ENCODE results near the gene CASP10. TPM values are rescaled to one million over a fixed set of nuclear protein-coding genes. Genes with fewer than 3 reads are reported as not detected.

CASP10 gene
- total and polyA plus RNA-seq, 2 donors: 7.7 to 12.2 TPM

- 98% methylated on average over 6 of the region's 6 CpGs for WGBS
- DNase-seq (ENCODE audit: low read depth in 6 of 9, low spot score in 9 of 9): no peak
- Histone ChIP-seq H3K4me1 (ENCODE audit: control insufficient read depth in 2 of 2, insufficient read depth in 2 of 2, low read length in 2 of 2) (peaks cover 5 to 21% of the 10 kb centered on the region in 2 donors), H3K27ac (ENCODE audit: low read depth in 1 of 2, low read length in 1 of 2) (no peak overlapping the region), H3K36me3 (ENCODE audit: control insufficient read depth in 2 of 2, insufficient read depth in 2 of 2, low read length in 1 of 2) (peaks cover 23 to 33% of the 10 kb centered on the region in 2 donors), H3K27me3 (ENCODE audit: control insufficient read depth in 2 of 2, insufficient read depth in 1 of 2, low read length in 1 of 2) (no peaks in the 10 kb centered on the region), H3K9me3 (ENCODE audit: control insufficient read depth in 2 of 2, insufficient read depth in 1 of 2, low read length in 1 of 2) (no peaks in the 10 kb centered on the region), H3K4me3 (ENCODE audit: low read length in 2 of 2) (no peak overlapping the region)
Measured at GRCh38 chr2:201218780-201219179, 35.8 kb downstream of the CASP10 start.

DNA sequence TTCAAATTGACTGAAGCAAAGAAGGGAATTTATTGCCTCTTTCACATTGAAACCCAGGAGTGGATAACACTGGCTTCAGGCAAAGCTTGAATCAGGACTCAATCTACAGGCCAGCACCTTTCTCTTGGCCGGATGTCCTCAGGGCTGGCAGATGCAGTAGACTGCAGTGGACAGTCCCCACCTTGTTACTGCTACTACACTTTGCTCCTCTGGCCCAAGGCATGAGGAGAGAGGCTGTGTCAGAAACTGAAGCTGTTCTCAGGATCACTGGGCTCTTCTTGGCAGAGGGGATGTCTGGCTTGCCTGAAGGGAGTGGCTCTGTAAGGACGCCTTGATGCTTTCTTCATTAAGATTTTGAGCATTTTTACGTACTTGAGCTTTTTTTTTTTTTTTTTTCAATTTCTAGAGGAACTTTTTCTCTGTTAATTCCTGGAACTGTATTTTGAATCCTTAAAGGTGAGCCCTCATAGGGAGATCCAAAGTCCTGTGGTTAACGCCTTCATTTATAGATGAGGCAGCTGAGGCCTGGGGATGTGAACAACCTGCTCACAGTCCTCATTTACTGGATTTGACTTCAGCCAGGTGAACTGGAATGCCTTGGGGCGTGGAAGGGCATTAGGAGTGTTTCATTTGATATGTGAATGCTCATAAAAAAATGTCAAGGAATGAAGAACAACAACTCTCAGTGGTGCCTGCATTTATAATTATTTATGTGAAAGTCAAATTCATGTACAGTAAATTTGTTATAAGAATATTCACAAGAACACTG, 36.6 kb downstream of the CASP10 start:
- no peaks in the 10 kb centered on the region for H3K9me3 ChIP-seq (ENCODE audit: control insufficient read depth in 2 of 2, insufficient read depth in 1 of 2, low read length in 1 of 2)
- no peak for DNase-seq (ENCODE audit: low read depth in 6 of 9, low spot score in 9 of 9)
- peaks cover 23 to 33% of the 10 kb centered on the region in 2 donors for H3K36me3 ChIP-seq (ENCODE audit: control insufficient read depth in 2 of 2, insufficient read depth in 2 of 2, low read length in 1 of 2)
- peaks cover 5 to 23% of the 10 kb centered on the region in 2 donors for H3K4me1 ChIP-seq (ENCODE audit: control insufficient read depth in 2 of 2, insufficient read depth in 2 of 2, low read length in 2 of 2)
- WGBS: 94% methylated on average over 5 of the region's 5 CpGs
- H3K27me3 ChIP-seq (ENCODE audit: control insufficient read depth in 2 of 2, insufficient read depth in 1 of 2, low read length in 1 of 2): no peaks in the 10 kb centered on the region
- H3K4me3 ChIP-seq (ENCODE audit: low read length in 2 of 2): no peak overlapping the region
- no peak overlapping the region for H3K27ac ChIP-seq (ENCODE audit: low read depth in 1 of 2, low read length in 1 of 2)

GRCh38 chr2:201220102-201220570, 37.2 kb downstream of the CASP10 start:
- WGBS: 11% methylated on average over 4 of the region's 4 CpGs
- Histone ChIP-seq H3K27ac (ENCODE audit: low read depth in 1 of 2, low read length in 1 of 2) (no peak overlapping the region), H3K4me1 (ENCODE audit: control insufficient read depth in 2 of 2, insufficient read depth in 2 of 2, low read length in 2 of 2) (peaks cover 5 to 23% of the 10 kb centered on the region in 2 donors), H3K9me3 (ENCODE audit: control insufficient read depth in 2 of 2, insufficient read depth in 1 of 2, low read length in 1 of 2) (no peaks in the 10 kb centered on the region), H3K36me3 (ENCODE audit: control insufficient read depth in 2 of 2, insufficient read depth in 2 of 2, low read length in 1 of 2) (peaks cover 23 to 33% of the 10 kb centered on the region in 2 donors), H3K4me3 (ENCODE audit: low read length in 2 of 2) (no peak overlapping the region), H3K27me3 (ENCODE audit: control insufficient read depth in 2 of 2, insufficient read depth in 1 of 2, low read length in 1 of 2) (no peaks in the 10 kb centered on the region)
- peak in 1 of 9 donors; percentile 43 for DNase-seq (ENCODE audit: low read depth in 6 of 9, low spot score in 9 of 9)

DNA sequence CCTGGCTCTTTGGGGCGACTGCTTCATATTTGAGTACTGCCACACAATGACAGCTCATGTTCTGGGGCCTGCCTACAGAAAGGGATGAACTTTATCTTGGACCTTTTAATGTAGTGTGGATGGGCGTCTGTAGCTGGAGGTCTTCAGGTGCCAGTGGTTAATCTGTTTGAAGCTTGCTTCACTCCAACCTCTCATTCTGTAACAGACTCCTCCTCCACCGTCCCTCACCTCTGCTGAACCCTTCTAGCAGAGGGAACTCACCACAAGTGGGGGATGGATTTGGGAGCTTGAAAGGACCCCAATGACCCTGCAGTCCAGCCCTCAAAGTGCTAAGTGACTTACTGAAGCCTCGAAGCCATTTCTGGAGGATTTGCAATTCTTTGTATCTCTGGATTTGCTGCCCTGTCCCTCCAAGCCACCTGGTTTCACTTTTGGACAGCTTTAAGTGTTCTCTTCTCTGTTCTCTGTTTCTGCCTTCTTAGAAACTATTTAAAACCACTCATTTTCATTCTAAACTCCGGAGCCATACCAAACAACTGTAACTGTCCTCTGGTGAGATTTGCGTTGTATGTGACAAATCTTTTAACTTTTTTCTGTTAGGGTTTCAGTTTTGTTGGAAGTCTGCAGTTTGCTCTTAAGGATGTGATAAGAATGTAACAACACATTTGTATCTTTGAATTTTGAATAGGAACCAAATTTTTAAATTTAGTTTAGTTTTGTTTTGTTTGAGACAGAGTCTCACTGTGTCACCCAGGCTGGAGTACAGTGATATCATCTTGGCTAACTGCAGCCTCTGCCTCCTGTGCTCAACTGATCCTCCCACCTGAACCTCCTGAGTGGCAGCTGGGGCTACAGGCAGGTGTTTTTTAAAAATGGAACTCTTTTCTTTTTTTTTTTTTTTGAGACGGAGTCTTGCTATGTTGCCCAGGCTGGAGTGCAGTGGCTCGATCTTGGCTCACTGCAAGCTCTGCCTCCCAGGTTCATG, 40.4 kb downstream of the CASP10 start:
- H3K27ac ChIP-seq (ENCODE audit: low read depth in 1 of 2, low read length in 1 of 2): peak overlapping the region in 1 of 2 donors; percentile 10
- WGBS: 36% methylated on average over 8 of the region's 8 CpGs

GRCh38 chr2:201228271-201228911, 45.5 kb downstream of the CASP10 start:
- peaks cover 4 to 18% of the 10 kb centered on the region in 2 donors for H3K4me1 ChIP-seq (ENCODE audit: control insufficient read depth in 2 of 2, insufficient read depth in 2 of 2, low read length in 2 of 2)
- no peak overlapping the region for H3K27ac ChIP-seq (ENCODE audit: low read depth in 1 of 2, low read length in 1 of 2)
- no peaks in the 10 kb centered on the region for H3K27me3 ChIP-seq (ENCODE audit: control insufficient read depth in 2 of 2, insufficient read depth in 1 of 2, low read length in 1 of 2)
- DNase-seq (ENCODE audit: low read depth in 6 of 9, low spot score in 9 of 9): no peak
- 69% methylated on average over 3 of the region's 3 CpGs for WGBS
- H3K36me3 ChIP-seq (ENCODE audit: control insufficient read depth in 2 of 2, insufficient read depth in 2 of 2, low read length in 1 of 2): no peaks in the 10 kb centered on the region
- H3K9me3 ChIP-seq (ENCODE audit: control insufficient read depth in 2 of 2, insufficient read depth in 1 of 2, low read length in 1 of 2): no peaks in the 10 kb centered on the region
- no peak overlapping the region for H3K4me3 ChIP-seq (ENCODE audit: low read length in 2 of 2)

More for the DNA sequence above, 40.4 kb downstream of the CASP10 start:
- peaks cover 5 to 23% of the 10 kb centered on the region in 2 donors for H3K4me1 ChIP-seq (ENCODE audit: control insufficient read depth in 2 of 2, insufficient read depth in 2 of 2, low read length in 2 of 2)
- H3K9me3 ChIP-seq (ENCODE audit: control insufficient read depth in 2 of 2, insufficient read depth in 1 of 2, low read length in 1 of 2): no peaks in the 10 kb centered on the region
- peak in 1 of 9 donors; percentile 47 for DNase-seq (ENCODE audit: low read depth in 6 of 9, low spot score in 9 of 9)
- no peak overlapping the region for H3K4me3 ChIP-seq (ENCODE audit: low read length in 2 of 2)
- no peaks in the 10 kb centered on the region for H3K27me3 ChIP-seq (ENCODE audit: control insufficient read depth in 2 of 2, insufficient read depth in 1 of 2, low read length in 1 of 2)
- peaks cover 3 to 10% of the 10 kb centered on the region in 2 donors for H3K36me3 ChIP-seq (ENCODE audit: control insufficient read depth in 2 of 2, insufficient read depth in 2 of 2, low read length in 1 of 2)

DNA sequence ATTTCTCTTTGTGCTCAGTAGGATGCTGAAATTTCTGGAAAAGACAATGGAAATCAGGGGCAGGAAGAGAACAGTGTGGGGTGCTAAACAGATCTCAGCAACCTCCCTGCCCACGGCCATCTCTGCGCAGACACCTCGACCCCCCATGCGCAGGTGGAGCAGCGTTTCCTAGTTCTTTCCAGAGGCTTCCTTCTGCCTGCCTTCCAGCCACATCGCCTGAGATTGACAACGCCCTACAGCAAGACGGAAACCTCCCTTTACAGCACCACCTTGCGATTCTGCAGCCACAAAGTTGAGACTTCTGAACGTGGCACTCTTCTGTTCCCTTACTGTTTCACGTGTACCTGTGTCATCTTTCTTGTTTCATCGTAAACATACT, 46.0 kb downstream of the CASP10 start:
- DNase-seq (ENCODE audit: low read depth in 6 of 9, low spot score in 9 of 9): no peak
- no peak overlapping the region for H3K27ac ChIP-seq (ENCODE audit: low read depth in 1 of 2, low read length in 1 of 2)
- no peaks in the 10 kb centered on the region for H3K27me3 ChIP-seq (ENCODE audit: control insufficient read depth in 2 of 2, insufficient read depth in 1 of 2, low read length in 1 of 2)
- no peak overlapping the region for H3K4me3 ChIP-seq (ENCODE audit: low read length in 2 of 2)
- H3K9me3 ChIP-seq (ENCODE audit: control insufficient read depth in 2 of 2, insufficient read depth in 1 of 2, low read length in 1 of 2): no peaks in the 10 kb centered on the region
- H3K4me1 ChIP-seq (ENCODE audit: control insufficient read depth in 2 of 2, insufficient read depth in 2 of 2, low read length in 2 of 2): peaks cover 4 to 19% of the 10 kb centered on the region in 2 donors
- 26% methylated on average over 12 of the region's 12 CpGs for WGBS
- no peaks in the 10 kb centered on the region for H3K36me3 ChIP-seq (ENCODE audit: control insufficient read depth in 2 of 2, insufficient read depth in 2 of 2, low read length in 1 of 2)

GRCh38 chr2:201231781-201232466, 49.0 kb downstream of the CASP10 start:
- DNase-seq (ENCODE audit: low read depth in 6 of 9, low spot score in 9 of 9): peak; percentile 72 to 96 (median 91)
- H3K36me3 ChIP-seq (ENCODE audit: control insufficient read depth in 2 of 2, insufficient read depth in 2 of 2, low read length in 1 of 2): no peaks in the 10 kb centered on the region
- no peaks in the 10 kb centered on the region for H3K27me3 ChIP-seq (ENCODE audit: control insufficient read depth in 2 of 2, insufficient read depth in 1 of 2, low read length in 1 of 2)
- peak overlapping the region; percentile 65 to 80 for H3K27ac ChIP-seq (ENCODE audit: low read depth in 1 of 2, low read length in 1 of 2)
- H3K9me3 ChIP-seq (ENCODE audit: control insufficient read depth in 2 of 2, insufficient read depth in 1 of 2, low read length in 1 of 2): no peaks in the 10 kb centered on the region
- WGBS: 13% methylated on average over 8 of the region's 8 CpGs
- H3K4me1 ChIP-seq (ENCODE audit: control insufficient read depth in 2 of 2, insufficient read depth in 2 of 2, low read length in 2 of 2): peaks cover 13 to 33% of the 10 kb centered on the region in 2 donors
- H3K4me3 ChIP-seq (ENCODE audit: low read length in 2 of 2): peak overlapping the region in 1 of 2 donors; percentile 23

- no peaks in the 10 kb centered on the region for H3K9me3 ChIP-seq (ENCODE audit: control insufficient read depth in 2 of 2, insufficient read depth in 1 of 2, low read length in 1 of 2)
- peak overlapping the region in 1 of 2 donors; percentile 95 for H3K27ac ChIP-seq (ENCODE audit: low read depth in 1 of 2, low read length in 1 of 2)
- no peaks in the 10 kb centered on the region for H3K36me3 ChIP-seq (ENCODE audit: control insufficient read depth in 2 of 2, insufficient read depth in 2 of 2, low read length in 1 of 2)
- H3K4me1 ChIP-seq (ENCODE audit: control insufficient read depth in 2 of 2, insufficient read depth in 2 of 2, low read length in 2 of 2): peaks cover 14 to 38% of the 10 kb centered on the region in 2 donors
- no peak for DNase-seq (ENCODE audit: low read depth in 6 of 9, low spot score in 9 of 9)
- H3K4me3 ChIP-seq (ENCODE audit: low read length in 2 of 2): no peak overlapping the region
- WGBS: 39% methylated on average over 3 of the region's 3 CpGs
- no peaks in the 10 kb centered on the region for H3K27me3 ChIP-seq (ENCODE audit: control insufficient read depth in 2 of 2, insufficient read depth in 1 of 2, low read length in 1 of 2)
Measured at GRCh38 chr2:201232467-201232815, 49.5 kb downstream of the CASP10 start.

Measured in thymus (tissue), 11 donors.